SU-DHL-6 (cell line): Measurements from ENCODE around the gene ARSD.

Experiments
- CTCF ChIP-seq: fragments of 200-600 bp; sonication (generic); IDR thresholded peaks from one replicate; pipeline ENCODE4 v1.5.1; 2017; ENCODE audit warnings: antibody characterized with exemption, mild to moderate bottlenecking, low read length, moderate library complexity; ENCODE audit not compliant: insufficient read depth, poor library complexity, severe bottlenecking
- EZH2phosphoT487 ChIP-seq: fragments of 200-600 bp; sonication (generic), shearing (Covaris generic); conservative IDR thresholded peaks from 2 replicates; pipeline ENCODE4 v1.6.1; 2018; ENCODE audit warnings: mild to moderate bottlenecking, antibody characterized with exemption, low read length, moderate library complexity, mixed read lengths

- TF ChIP-seq CTCF (no peak), EZH2phosphoT487 (no peak)
Observed at GRCh38 chrX:2931612-2932011, 2.5 kb upstream of the ARSD start.
